IMR-90 (cell line): ENCODE results near the gene PPP1R1A.

Experiments
- CEBPB ChIP-seq: IDR thresholded peaks from 2 replicates; pipeline ENCODE4 v1.6.1; 2012; ENCODE audit warnings: low read depth, low read length, improper control_type of control experiment
- CHD1 ChIP-seq: IDR thresholded peaks from 2 replicates; pipeline ENCODE4 v1.6.1; 2012; ENCODE audit warnings: low read depth, low read length, improper control_type of control experiment
- POLR2A ChIP-seq: IDR thresholded peaks from 2 replicates; pipeline ENCODE4 v1.6.1; 2012; ENCODE audit warnings: mild to moderate bottlenecking, low read depth, low read length
- TF ChIP-seq, protein P1 (sequence below): conservative IDR thresholded peaks from 2 replicates; pipeline ENCODE4 v1.5.1; 2012; ENCODE audit warnings: mild to moderate bottlenecking, low read depth, low read length, improper control_type of control experiment

DNA sequence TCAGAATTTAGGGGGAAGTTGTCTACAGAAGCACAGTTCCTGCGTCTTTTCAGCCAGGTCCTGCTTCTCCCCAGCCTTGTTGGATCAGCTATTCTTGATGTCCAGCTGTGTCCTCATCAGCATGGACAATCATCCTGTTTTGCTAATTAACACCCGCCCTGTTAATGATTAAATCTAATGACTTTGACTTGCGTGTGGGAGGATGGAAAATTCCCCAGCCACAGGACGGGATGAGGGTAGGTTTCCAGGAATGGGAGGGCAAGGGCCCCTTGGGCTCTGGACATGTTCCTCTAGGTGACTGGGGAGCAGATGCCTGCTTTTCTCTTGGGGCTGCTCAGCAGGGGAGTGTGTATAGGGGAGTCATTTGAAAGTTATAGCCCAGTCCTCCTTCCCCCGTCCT, 5.3 kb upstream of the PPP1R1A start:
- TF ChIP-seq, protein P1, sequence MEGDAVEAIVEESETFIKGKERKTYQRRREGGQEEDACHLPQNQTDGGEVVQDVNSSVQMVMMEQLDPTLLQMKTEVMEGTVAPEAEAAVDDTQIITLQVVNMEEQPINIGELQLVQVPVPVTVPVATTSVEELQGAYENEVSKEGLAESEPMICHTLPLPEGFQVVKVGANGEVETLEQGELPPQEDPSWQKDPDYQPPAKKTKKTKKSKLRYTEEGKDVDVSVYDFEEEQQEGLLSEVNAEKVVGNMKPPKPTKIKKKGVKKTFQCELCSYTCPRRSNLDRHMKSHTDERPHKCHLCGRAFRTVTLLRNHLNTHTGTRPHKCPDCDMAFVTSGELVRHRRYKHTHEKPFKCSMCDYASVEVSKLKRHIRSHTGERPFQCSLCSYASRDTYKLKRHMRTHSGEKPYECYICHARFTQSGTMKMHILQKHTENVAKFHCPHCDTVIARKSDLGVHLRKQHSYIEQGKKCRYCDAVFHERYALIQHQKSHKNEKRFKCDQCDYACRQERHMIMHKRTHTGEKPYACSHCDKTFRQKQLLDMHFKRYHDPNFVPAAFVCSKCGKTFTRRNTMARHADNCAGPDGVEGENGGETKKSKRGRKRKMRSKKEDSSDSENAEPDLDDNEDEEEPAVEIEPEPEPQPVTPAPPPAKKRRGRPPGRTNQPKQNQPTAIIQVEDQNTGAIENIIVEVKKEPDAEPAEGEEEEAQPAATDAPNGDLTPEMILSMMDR, result no peak
- no peak for TF ChIP-seq CEBPB
- TF ChIP-seq CHD1, result no peak
- no peak for TF ChIP-seq POLR2A
